ENCODE results near the gene FBRSL1.

Gene FBRSL1

DNA sequence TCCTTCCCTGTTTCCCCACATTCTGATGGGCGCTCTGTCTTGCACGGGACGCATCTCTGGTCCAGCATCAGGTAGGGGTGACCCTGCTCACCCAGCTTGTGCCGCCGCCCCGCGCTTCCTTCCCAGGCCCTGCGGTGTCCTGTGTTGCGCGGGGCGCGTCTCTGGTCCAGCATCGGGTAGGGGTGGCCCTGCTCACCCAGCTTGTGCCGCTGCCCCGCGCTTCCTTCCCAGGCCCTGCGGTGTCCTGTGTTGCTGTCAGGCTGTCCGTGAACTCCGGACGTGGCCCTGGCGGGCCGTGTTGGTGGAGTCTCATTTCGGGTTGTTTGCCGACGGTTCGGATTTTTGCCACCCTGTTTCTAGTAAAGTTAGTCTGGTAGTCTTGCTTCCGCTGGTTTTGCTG lies 6.8 kb downstream of the FBRSL1 start:
- no peak overlapping the region for H3K4me3 ChIP-seq (ENCODE audit: low read depth, low read length)
- TF ChIP-seq CTCF (IDR thresholded peaks at IDR 0.05; ENCODE audit: low read depth, low read length): no peak

- TF ChIP-seq CTCF (IDR thresholded peaks at IDR 0.05; ENCODE audit: low read depth, low read length): no peak
- H3K4me3 ChIP-seq (ENCODE audit: low read depth, low read length): no peak overlapping the region
Measured at GRCh38 chr12:132497514-132498405, 7.8 kb downstream of the FBRSL1 start.

GRCh38 chr12:132498931-132499330 lies 9.0 kb downstream of the FBRSL1 start:
- no peak overlapping the region for H3K4me3 ChIP-seq (ENCODE audit: low read depth, low read length)
- TF ChIP-seq CTCF (IDR thresholded peaks at IDR 0.05; ENCODE audit: low read depth, low read length): no peak

DNA sequence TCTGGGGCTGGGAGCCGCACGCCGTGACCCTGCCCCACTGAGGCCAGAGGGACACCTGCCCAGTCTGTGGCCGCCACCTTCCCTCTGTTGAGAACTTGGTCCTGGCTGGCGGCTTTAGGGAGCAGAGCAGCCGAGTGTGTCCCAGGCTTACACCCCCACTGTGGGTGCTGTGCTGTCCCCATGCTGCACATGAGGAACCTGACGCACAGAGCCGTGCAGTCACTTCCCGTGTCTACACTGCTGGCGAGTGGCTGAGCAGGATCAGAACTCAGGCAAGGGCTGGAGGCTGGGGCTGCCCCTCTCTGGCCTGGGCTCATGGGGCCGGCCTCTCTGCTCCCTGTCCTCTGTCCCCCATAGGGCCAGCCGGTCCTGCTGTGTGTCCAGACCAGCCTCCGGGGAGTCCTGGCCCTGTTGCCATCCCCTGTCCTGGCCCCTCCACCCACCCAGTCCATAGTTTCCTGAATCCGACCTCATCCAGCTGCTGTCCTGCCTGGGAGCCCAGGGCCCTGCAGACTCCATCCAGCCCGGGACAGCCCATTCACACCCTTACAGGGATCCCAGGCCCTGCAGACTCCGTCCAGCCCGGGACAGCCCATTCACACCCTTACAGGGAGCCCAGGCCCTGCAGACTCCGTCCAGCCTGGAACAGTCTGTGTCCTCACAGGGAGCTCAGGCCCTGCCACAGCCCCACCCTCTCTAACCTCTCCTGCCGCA lies 10.3 kb downstream of the FBRSL1 start:
- no peak for TF ChIP-seq CTCF (IDR thresholded peaks at IDR 0.05; ENCODE audit: low read depth, low read length)
- H3K4me3 ChIP-seq (ENCODE audit: low read depth, low read length): no peak overlapping the region

- H3K4me3 ChIP-seq (ENCODE audit: low read depth, low read length): no peak overlapping the region
Measured at GRCh38 chr12:132500856-132501180, 10.9 kb downstream of the FBRSL1 start.

GRCh38 chr12:132501204-132501940 lies 11.4 kb downstream of the FBRSL1 start:
- H3K4me3 ChIP-seq (ENCODE audit: low read depth, low read length): no peak overlapping the region
- no peak for TF ChIP-seq CTCF (IDR thresholded peaks at IDR 0.05; ENCODE audit: low read depth, low read length)

More at GRCh38 chr12:132500856-132501180, 10.9 kb downstream of the FBRSL1 start:
- TF ChIP-seq CTCF (IDR thresholded peaks at IDR 0.05; ENCODE audit: low read depth, low read length): no peak

Measured in WI38 (cell line).